GM13976 (cell line): ENCODE measurements around the gene RPS2.

Source experiments
- DNase-seq: peaks from one replicate; pipeline ENCODE4 v3.0.0; 2012; ENCODE audit warnings: low spot score
- in situ Hi-C: fragments of 300-500 bp; cut with MboI; formaldehyde crosslinking; loops from one replicate; pipeline ENCODE4 v1.12.0; 2022; ENCODE audit warnings: low sequenced_read_pairs, mixed read lengths, inconsistent platforms; ENCODE audit not compliant: unreplicated experiment
- TF ChIP-seq, protein P1 (sequence below): IDR thresholded peaks from 2 replicates; pipeline ENCODE4 v1.5.1; 2012; ENCODE audit warnings: borderline replicate concordance, mild to moderate bottlenecking; ENCODE audit not compliant: insufficient read depth; ENCODE audit errors: extremely low read depth, missing control alignments, control extremely low read depth

Gene RPS2

GRCh38 chr16:2003827-2004641, 39.4 kb upstream of the RPS2 start:
- TF ChIP-seq, protein P1, sequence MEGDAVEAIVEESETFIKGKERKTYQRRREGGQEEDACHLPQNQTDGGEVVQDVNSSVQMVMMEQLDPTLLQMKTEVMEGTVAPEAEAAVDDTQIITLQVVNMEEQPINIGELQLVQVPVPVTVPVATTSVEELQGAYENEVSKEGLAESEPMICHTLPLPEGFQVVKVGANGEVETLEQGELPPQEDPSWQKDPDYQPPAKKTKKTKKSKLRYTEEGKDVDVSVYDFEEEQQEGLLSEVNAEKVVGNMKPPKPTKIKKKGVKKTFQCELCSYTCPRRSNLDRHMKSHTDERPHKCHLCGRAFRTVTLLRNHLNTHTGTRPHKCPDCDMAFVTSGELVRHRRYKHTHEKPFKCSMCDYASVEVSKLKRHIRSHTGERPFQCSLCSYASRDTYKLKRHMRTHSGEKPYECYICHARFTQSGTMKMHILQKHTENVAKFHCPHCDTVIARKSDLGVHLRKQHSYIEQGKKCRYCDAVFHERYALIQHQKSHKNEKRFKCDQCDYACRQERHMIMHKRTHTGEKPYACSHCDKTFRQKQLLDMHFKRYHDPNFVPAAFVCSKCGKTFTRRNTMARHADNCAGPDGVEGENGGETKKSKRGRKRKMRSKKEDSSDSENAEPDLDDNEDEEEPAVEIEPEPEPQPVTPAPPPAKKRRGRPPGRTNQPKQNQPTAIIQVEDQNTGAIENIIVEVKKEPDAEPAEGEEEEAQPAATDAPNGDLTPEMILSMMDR = peak; percentile 97
- DNase-seq = peak; percentile 95
- in situ Hi-C loops = loop anchor here (25.0 kb wide), 1 partner anchor 483 kb away; the partner anchor contains the start of gene TBC1D24

DNA sequence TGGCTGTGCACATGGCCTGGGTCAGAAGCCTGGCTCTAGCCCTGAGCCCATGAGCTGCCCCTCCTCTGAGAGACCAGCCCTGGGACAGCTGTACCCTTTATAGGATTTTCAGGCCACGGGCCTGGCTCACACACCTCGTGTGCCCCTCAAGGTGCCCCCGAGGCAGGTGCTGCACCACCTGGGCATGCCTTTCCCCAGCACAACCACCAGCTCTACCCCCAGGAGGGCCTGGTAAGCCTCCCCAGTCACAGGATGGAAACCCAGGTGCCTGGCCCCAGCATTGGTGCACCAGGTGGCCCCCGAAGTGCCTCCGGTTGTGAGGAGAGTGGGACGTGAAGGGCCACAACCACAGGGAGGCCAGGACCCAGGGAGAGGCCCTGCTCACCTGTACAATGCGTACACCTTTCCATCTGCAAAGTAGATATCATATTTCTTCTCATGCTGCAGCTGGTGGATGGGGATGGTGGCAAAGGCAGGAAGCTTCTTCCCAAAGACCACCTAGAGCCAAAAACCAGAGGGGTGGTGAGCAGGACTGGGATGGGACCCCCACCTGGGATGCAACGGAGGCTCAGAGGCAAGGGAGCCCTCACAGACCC, 38.7 kb upstream of the RPS2 start:
- TF ChIP-seq, protein P1 = no peak
- no peak for DNase-seq
- in situ Hi-C loops = loop anchor here (25.0 kb wide), 1 partner anchor 484 kb away; the partner anchor contains the start of gene TBC1D24

- in situ Hi-C loops = loop anchor here (25.0 kb wide), 1 partner anchor 485 kb away; the partner anchor contains the start of gene TBC1D24
- no peak for DNase-seq
- TF ChIP-seq, protein P1 = no peak
Observed at GRCh38 chr16:2002406-2003230, 38.0 kb upstream of the RPS2 start.

- in situ Hi-C loops = loop anchor here (25.0 kb wide), 1 partner anchor 486 kb away; the partner anchor contains the start of gene TBC1D24
- no peak for DNase-seq
- TF ChIP-seq, protein P1 = no peak
Observed at GRCh38 chr16:2001456-2002355, 37.1 kb upstream of the RPS2 start.

DNA sequence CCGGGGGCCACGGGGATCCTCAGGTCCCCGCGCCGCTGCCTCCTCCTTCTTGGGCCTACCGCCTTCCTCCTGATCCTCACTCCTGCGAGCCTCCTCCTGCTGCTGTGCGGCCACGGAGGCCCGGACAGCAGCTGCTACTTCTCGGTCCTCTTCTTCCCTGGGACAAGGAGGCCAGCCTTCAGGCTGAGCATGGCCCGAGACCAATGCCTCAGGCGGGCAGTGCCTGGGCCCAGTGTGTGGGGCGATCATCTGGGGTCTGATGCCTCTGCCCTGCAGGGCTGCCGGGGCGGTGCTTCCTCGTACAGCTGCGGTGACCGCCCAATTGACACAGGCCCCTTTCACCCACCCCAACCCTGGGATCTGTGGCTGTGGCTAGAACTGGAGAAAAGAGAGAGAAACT, 36.4 kb upstream of the RPS2 start:
- in situ Hi-C loops = loop anchor here (25.0 kb wide), 1 partner anchor 486 kb away; the partner anchor contains the start of gene TBC1D24
- TF ChIP-seq, protein P1 = no peak
- no peak for DNase-seq
